ENCODE results near the gene OR6S1. TPM values are rescaled to one million over a fixed set of nuclear protein-coding genes. Genes with fewer than 3 reads are reported as not detected.

OR6S1 gene
- polyA plus RNA-seq, 1 donor from 2014 or later: not detected

DNA sequence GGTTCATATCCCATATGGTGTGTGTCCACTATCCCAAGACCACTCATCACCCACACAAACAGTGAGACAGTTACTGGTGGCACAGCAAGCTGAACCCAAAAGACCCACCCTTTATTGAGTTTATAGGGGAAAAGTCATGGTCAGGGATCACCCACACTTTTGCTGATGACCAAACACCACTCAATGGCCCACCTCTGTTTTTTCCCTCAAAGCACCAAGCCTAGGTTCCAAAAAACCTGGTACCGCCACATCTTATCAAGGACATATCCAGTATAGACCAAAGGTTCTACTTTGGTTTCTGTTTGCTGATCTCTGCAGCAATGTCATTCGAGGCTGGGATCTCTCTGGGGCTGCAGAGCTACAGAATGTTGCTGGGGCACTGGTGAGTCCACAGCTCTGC, 19.7 kb upstream of the OR6S1 start (continued):
- TF ChIP-seq, protein P1, sequence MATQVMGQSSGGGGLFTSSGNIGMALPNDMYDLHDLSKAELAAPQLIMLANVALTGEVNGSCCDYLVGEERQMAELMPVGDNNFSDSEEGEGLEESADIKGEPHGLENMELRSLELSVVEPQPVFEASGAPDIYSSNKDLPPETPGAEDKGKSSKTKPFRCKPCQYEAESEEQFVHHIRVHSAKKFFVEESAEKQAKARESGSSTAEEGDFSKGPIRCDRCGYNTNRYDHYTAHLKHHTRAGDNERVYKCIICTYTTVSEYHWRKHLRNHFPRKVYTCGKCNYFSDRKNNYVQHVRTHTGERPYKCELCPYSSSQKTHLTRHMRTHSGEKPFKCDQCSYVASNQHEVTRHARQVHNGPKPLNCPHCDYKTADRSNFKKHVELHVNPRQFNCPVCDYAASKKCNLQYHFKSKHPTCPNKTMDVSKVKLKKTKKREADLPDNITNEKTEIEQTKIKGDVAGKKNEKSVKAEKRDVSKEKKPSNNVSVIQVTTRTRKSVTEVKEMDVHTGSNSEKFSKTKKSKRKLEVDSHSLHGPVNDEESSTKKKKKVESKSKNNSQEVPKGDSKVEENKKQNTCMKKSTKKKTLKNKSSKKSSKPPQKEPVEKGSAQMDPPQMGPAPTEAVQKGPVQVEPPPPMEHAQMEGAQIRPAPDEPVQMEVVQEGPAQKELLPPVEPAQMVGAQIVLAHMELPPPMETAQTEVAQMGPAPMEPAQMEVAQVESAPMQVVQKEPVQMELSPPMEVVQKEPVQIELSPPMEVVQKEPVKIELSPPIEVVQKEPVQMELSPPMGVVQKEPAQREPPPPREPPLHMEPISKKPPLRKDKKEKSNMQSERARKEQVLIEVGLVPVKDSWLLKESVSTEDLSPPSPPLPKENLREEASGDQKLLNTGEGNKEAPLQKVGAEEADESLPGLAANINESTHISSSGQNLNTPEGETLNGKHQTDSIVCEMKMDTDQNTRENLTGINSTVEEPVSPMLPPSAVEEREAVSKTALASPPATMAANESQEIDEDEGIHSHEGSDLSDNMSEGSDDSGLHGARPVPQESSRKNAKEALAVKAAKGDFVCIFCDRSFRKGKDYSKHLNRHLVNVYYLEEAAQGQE (IDR thresholded peaks at IDR 0.05; ENCODE audit: borderline replicate concordance): no peak
- no peak for TF ChIP-seq MXI1 (conservative IDR thresholded peaks at IDR 0.05; ENCODE audit: poor library complexity, severe bottlenecking)

DNA sequence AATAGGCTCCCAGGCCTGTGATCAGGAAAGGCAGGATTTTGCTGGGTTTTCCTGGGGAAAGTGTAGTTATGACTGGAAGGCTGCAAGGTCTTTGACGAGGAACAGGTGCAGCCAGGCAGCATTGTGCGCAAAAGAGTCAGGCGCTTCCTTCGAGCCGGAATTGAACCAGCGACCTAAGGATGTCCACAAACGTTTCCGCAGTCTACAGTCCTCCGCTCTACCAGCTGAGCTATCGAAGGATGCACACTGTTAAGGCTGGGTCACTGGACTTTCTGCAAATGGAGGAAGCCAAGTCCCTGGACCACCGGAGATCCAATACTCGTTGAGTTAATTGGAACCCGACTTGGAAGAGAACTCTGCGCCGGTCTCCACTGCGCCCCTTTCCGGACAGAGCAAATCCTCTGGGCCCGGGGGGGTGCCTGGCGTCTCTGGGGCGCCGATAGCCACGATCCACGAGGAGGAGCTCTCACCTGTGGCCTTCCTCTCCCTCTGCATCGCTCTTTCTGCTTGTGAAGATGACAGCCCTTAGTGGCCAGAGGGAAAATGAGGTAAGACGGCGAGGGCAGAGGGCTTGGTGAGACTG, 18.4 kb upstream of the OR6S1 start:
- no peaks in the 10 kb centered on the region for H3K79me2 ChIP-seq (replicated peaks; ENCODE audit: insufficient read depth, low read length)
- no peaks in the 10 kb centered on the region for H3K9me3 ChIP-seq (ENCODE audit: low read length)
- no peak overlapping the region for H3K9ac ChIP-seq (ENCODE audit: low read length)
- H3K27ac ChIP-seq (ENCODE audit: low read length): no peak overlapping the region
- H3K4me3 ChIP-seq (ENCODE audit: low read length): no peak overlapping the region
- H4K20me1 ChIP-seq (ENCODE audit: insufficient read depth): no peaks in the 10 kb centered on the region
- H3K36me3 ChIP-seq (ENCODE audit: insufficient read depth, low read length): no peaks in the 10 kb centered on the region
- no peak overlapping the region for H3K4me2 ChIP-seq (ENCODE audit: low read length)
- TF ChIP-seq POLR2AphosphoS5 (IDR thresholded peaks at IDR 0.05) (no peak), MXI1 (conservative IDR thresholded peaks at IDR 0.05; ENCODE audit: poor library complexity, severe bottlenecking) (no peak), TAF1 (IDR thresholded peaks at IDR 0.05; ENCODE audit: low read depth) (no peak), EP300 (conservative IDR thresholded peaks at IDR 0.05; ENCODE audit: poor library complexity, severe bottlenecking) (no peak)
- TF ChIP-seq, protein P2, sequence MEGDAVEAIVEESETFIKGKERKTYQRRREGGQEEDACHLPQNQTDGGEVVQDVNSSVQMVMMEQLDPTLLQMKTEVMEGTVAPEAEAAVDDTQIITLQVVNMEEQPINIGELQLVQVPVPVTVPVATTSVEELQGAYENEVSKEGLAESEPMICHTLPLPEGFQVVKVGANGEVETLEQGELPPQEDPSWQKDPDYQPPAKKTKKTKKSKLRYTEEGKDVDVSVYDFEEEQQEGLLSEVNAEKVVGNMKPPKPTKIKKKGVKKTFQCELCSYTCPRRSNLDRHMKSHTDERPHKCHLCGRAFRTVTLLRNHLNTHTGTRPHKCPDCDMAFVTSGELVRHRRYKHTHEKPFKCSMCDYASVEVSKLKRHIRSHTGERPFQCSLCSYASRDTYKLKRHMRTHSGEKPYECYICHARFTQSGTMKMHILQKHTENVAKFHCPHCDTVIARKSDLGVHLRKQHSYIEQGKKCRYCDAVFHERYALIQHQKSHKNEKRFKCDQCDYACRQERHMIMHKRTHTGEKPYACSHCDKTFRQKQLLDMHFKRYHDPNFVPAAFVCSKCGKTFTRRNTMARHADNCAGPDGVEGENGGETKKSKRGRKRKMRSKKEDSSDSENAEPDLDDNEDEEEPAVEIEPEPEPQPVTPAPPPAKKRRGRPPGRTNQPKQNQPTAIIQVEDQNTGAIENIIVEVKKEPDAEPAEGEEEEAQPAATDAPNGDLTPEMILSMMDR (IDR thresholded peaks at IDR 0.05; ENCODE audit: poor library complexity, severe bottlenecking): no peak
- H3K27me3 ChIP-seq (ENCODE audit: insufficient read depth, low read depth, low read length): peaks cover 70% of the 10 kb centered on the region
- no peak overlapping the region for H2AFZ ChIP-seq (ENCODE audit: low read depth, low read length)
- no peaks in the 10 kb centered on the region for H3K9me2 ChIP-seq (ENCODE audit: insufficient read depth, low read length)
- H3F3A ChIP-seq (ENCODE audit: insufficient read depth, low read length, poor library complexity, severe bottlenecking): no peaks in the 10 kb centered on the region

DNA sequence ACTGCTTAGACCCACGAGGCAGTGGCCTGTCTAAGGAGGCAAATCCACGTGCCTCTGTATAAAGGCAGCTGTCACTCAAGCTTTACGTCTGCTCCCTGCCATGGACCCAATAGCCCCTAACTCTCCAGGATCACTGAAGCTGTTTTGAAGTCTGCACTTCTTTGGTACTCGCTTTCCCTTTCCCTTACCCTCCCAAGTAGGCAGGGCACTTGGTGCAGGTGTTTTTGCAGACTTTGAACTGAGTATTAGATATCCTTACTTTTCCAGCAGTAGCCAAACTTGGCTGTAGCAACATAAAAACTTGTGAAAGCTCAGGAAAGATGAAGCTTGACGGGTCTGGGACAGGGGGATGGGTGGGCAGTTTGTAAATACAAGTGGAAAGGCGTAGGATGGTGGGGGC, 17.8 kb upstream of the OR6S1 start:
- Histone ChIP-seq H3K4me2 (ENCODE audit: low read length) (no peak overlapping the region), H3F3A (ENCODE audit: insufficient read depth, low read length, poor library complexity, severe bottlenecking) (no peaks in the 10 kb centered on the region), H2AFZ (ENCODE audit: low read depth, low read length) (no peak overlapping the region), H3K27me3 (ENCODE audit: insufficient read depth, low read depth, low read length) (peaks cover 64% of the 10 kb centered on the region), H3K27ac (ENCODE audit: low read length) (no peak overlapping the region), H3K36me3 (ENCODE audit: insufficient read depth, low read length) (no peaks in the 10 kb centered on the region), H3K9ac (ENCODE audit: low read length) (no peak overlapping the region), H3K9me2 (ENCODE audit: insufficient read depth, low read length) (no peaks in the 10 kb centered on the region), H3K79me2 (replicated peaks; ENCODE audit: insufficient read depth, low read length) (no peaks in the 10 kb centered on the region), H3K9me3 (ENCODE audit: low read length) (no peaks in the 10 kb centered on the region), H3K4me3 (ENCODE audit: low read length) (no peak overlapping the region), H4K20me1 (ENCODE audit: insufficient read depth) (no peaks in the 10 kb centered on the region)
- TF ChIP-seq EP300 (conservative IDR thresholded peaks at IDR 0.05; ENCODE audit: poor library complexity, severe bottlenecking): no peak

DNA sequence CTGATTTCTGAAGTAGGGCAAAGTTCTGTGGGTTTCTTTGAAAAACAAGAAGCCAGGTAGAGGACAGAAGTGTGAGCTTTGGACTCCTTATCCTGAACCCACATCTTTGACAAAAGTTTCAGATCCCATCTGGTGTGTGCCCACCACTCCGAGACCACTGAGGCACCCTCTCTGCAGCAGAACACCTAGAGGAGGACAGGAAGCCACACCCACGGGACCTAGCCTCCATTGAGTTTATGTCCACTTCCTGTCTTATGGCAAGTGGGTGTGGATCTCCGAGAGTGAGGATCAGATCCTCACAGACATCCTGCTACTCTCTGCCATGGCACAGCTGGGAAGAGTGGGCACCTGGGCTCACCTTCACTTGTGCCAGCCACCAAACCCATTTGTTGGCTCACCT, 16.8 kb upstream of the OR6S1 start:
- Histone ChIP-seq H4K20me1 (ENCODE audit: insufficient read depth) (no peaks in the 10 kb centered on the region), H3K9me2 (ENCODE audit: insufficient read depth, low read length) (no peaks in the 10 kb centered on the region), H3K4me2 (ENCODE audit: low read length) (no peak overlapping the region), H3K9me3 (ENCODE audit: low read length) (no peaks in the 10 kb centered on the region), H3K36me3 (ENCODE audit: insufficient read depth, low read length) (no peaks in the 10 kb centered on the region), H2AFZ (ENCODE audit: low read depth, low read length) (no peak overlapping the region), H3K27ac (ENCODE audit: low read length) (no peak overlapping the region), H3K9ac (ENCODE audit: low read length) (no peak overlapping the region), H3F3A (ENCODE audit: insufficient read depth, low read length, poor library complexity, severe bottlenecking) (no peaks in the 10 kb centered on the region), H3K4me3 (ENCODE audit: low read length) (no peak overlapping the region), H3K79me2 (replicated peaks; ENCODE audit: insufficient read depth, low read length) (no peaks in the 10 kb centered on the region), H3K27me3 (ENCODE audit: insufficient read depth, low read depth, low read length) (peaks cover 63% of the 10 kb centered on the region)
- TF ChIP-seq MXI1 (conservative IDR thresholded peaks at IDR 0.05; ENCODE audit: poor library complexity, severe bottlenecking) (no peak), POLR2AphosphoS5 (IDR thresholded peaks at IDR 0.05) (no peak), EZH2 (IDR thresholded peaks at IDR 0.05; ENCODE audit: borderline replicate concordance, insufficient read depth, low read length, poor library complexity, severe bottlenecking) (no peak), EP300 (conservative IDR thresholded peaks at IDR 0.05; ENCODE audit: poor library complexity, severe bottlenecking) (no peak), TAF1 (IDR thresholded peaks at IDR 0.05; ENCODE audit: low read depth) (no peak), RAD21 (conservative IDR thresholded peaks at IDR 0.05) (no peak)
- TF ChIP-seq, protein P2 (IDR thresholded peaks at IDR 0.05; ENCODE audit: poor library complexity, severe bottlenecking): no peak
- TF ChIP-seq, protein P1 (IDR thresholded peaks at IDR 0.05; ENCODE audit: borderline replicate concordance): no peak

All from neural cell (in vitro differentiated cells).